SK-N-SH (cell line): ENCODE data around the gene CTCFL. TPM values are rescaled to one million over a fixed set of nuclear protein-coding genes. Genes with fewer than 3 reads are reported as not detected.

Experiments used
- CTCF ChIA-PET: fragments of 300-600, 350-600 bp; formaldehyde crosslinking; extraction: SDS; loops from one replicate; lab custom pipeline; 2021; lab: Yijun Ruan, JAX
- POLR2A ChIA-PET: fragments of 350-600 bp; sonication (Branson Sonifier 250); formaldehyde crosslinking; extraction: SDS; loops from one replicate; lab custom pipeline; 2020; ENCODE audit warnings: antibody characterized with exemption, inconsistent platforms; lab: Yijun Ruan, JAX
- DNase-seq: peaks from one replicate; pipeline ENCODE4 v3.0.0; 2012
- H2AFZ ChIP-seq: fragments of 200-600 bp; sonication (generic); 2 replicates; pipeline ENCODE4 v1.8.1; 2016; ENCODE audit warnings: antibody characterized with exemption, mild to moderate bottlenecking, low read depth
- H3F3A ChIP-seq: fragments of 200-600 bp; sonication (generic); replicated peaks from 2 replicates; pipeline ENCODE3; 2016; ENCODE audit warnings: antibody characterized with exemption, mild to moderate bottlenecking; ENCODE audit not compliant: insufficient read depth
- H3K27ac ChIP-seq, 2 experiments: fragments of 200-500 bp in 1 of 2; fragments of 200-600 bp in 1 of 2; sonication (Bioruptor generic) in 1 of 2; sonication (generic), shearing (Covaris generic) in 1 of 2; 2 replicates each; pipeline versions ENCODE4 v1.5.1 to v1.6.1; 2014 to 2016; ENCODE audit warnings: low read depth in 2 of 2, inconsistent platforms in 1 of 2, low read length in 1 of 2, mild to moderate bottlenecking in 1 of 2, mixed read lengths in 1 of 2
- H3K27me3 ChIP-seq: fragments of 200-600 bp; sonication (generic), shearing (Covaris generic); 2 replicates; pipeline ENCODE4 v1.6.1; 2016; ENCODE audit warnings: mixed run types; ENCODE audit not compliant: insufficient read depth
- H3K36me3 ChIP-seq, 2 experiments: fragments of 200-500 bp in 1 of 2; fragments of 200-600 bp in 1 of 2; sonication (Bioruptor generic) in 1 of 2; sonication (generic) in 1 of 2; replicated peaks in 1 of 2; 2 replicates each; pipeline versions ENCODE3 to v1.5.1; 2014 to 2016; ENCODE audit warnings: low read length in 1 of 2, mild to moderate bottlenecking in 1 of 2; ENCODE audit not compliant: insufficient read depth in 2 of 2, control insufficient read depth in 1 of 2
- H3K4me1 ChIP-seq, 2 experiments: fragments of 200-500 bp in 1 of 2; fragments of 200-600 bp in 1 of 2; sonication (Bioruptor generic) in 1 of 2; sonication (generic), shearing (Covaris generic) in 1 of 2; 2 replicates each; pipeline versions ENCODE4 v1.5.1 to v1.6.1; 2014 to 2016; ENCODE audit warnings: low read depth in 1 of 2, low read length in 1 of 2, mixed run types in 1 of 2; ENCODE audit not compliant: insufficient read depth in 2 of 2, control insufficient read depth in 1 of 2
- H3K4me2 ChIP-seq: fragments of 200-600 bp; sonication (generic), shearing (Covaris generic); 2 replicates; pipeline ENCODE4 v1.6.1; 2017; ENCODE audit warnings: mixed run types
- H3K4me3 ChIP-seq, 2 experiments: fragments of 200-500 bp in 1 of 2; fragments of 200-600 bp in 1 of 2; sonication (Bioruptor generic) in 1 of 2; sonication (generic), shearing (Covaris generic) in 1 of 2; 2 replicates each; pipeline versions ENCODE4 v1.5.1 to v1.8.1; 2014 to 2016; ENCODE audit warnings: low read depth in 2 of 2, inconsistent platforms in 1 of 2, low read length in 1 of 2, mild to moderate bottlenecking in 1 of 2, mixed read lengths in 1 of 2, moderate library complexity in 1 of 2
- H3K79me2 ChIP-seq: fragments of 200-600 bp; sonication (generic); 2 replicates; pipeline ENCODE4 v1.8.1; 2017; ENCODE audit warnings: mild to moderate bottlenecking; ENCODE audit not compliant: insufficient read depth
- H3K9ac ChIP-seq: fragments of 200-600 bp; sonication (generic); 2 replicates; pipeline ENCODE4 v1.6.1; 2017; ENCODE audit warnings: mixed run types
- H3K9me2 ChIP-seq: fragments of 200-600 bp; sonication (generic); 2 replicates; pipeline ENCODE4 v1.6.1; 2017; ENCODE audit warnings: mixed run types
- H3K9me3 ChIP-seq: fragments of 200-600 bp; sonication (generic); 2 replicates; pipeline ENCODE4 v1.6.1; 2017; ENCODE audit warnings: mixed run types, mild to moderate bottlenecking, moderate library complexity
- H4K20me1 ChIP-seq: fragments of 200-600 bp; sonication (generic); 2 replicates; pipeline ENCODE4 v1.6.1; 2017; ENCODE audit warnings: mild to moderate bottlenecking, mixed run types; ENCODE audit not compliant: insufficient read depth
- EP300 ChIP-seq, 2 experiments: IDR thresholded peaks; 2 replicates each; pipeline versions ENCODE4 v1.4.0 to v1.6.1; 2012; ENCODE audit warnings: borderline replicate concordance in 1 of 2, low read depth in 1 of 2, low read length in 1 of 2
- EZH2phosphoT487 ChIP-seq: fragments of 200-600 bp; sonication (generic); IDR thresholded peaks from 2 replicates; pipeline ENCODE4 v1.6.1; 2017; ENCODE audit warnings: low read depth, mixed run types, mild to moderate bottlenecking, antibody characterized with exemption, moderate library complexity, borderline replicate concordance
- FOXM1 ChIP-seq: IDR thresholded peaks from 2 replicates; pipeline ENCODE4 v1.4.0; 2012; ENCODE audit warnings: low read depth, mild to moderate bottlenecking
- GABPA ChIP-seq: IDR thresholded peaks from 2 replicates; pipeline ENCODE4 v1.4.0; 2012; ENCODE audit warnings: low read depth, mild to moderate bottlenecking
- GATA2 ChIP-seq: sonication (generic); formaldehyde crosslinking; IDR thresholded peaks from 2 replicates; pipeline ENCODE4 v1.5.0; 2020; ENCODE audit warnings: mild to moderate bottlenecking, missing genetic modification reagents
- JUND ChIP-seq: IDR thresholded peaks from 2 replicates; pipeline ENCODE4 v1.4.0; 2012
- MEF2A ChIP-seq: IDR thresholded peaks from 2 replicates; pipeline ENCODE4 v1.4.0; 2012; ENCODE audit warnings: low read depth, borderline replicate concordance
- MXI1 ChIP-seq: IDR thresholded peaks from 2 replicates; pipeline ENCODE4 v1.6.1; 2012; ENCODE audit warnings: mild to moderate bottlenecking, low read depth, low read length, improper control_type of control experiment
- RAD21 ChIP-seq: IDR thresholded peaks from 2 replicates; pipeline ENCODE4 v1.6.1; 2012; ENCODE audit warnings: mild to moderate bottlenecking, low read length
- RFX5 ChIP-seq: IDR thresholded peaks from 2 replicates; pipeline ENCODE4 v1.6.1; 2012; ENCODE audit warnings: mild to moderate bottlenecking, improper control_type of control experiment, low read length
- TAF1 ChIP-seq: IDR thresholded peaks from 2 replicates; pipeline ENCODE4 v1.6.1; 2012; ENCODE audit warnings: low read depth, mild to moderate bottlenecking, low read length, moderate library complexity, borderline replicate concordance
- TCF12 ChIP-seq: IDR thresholded peaks from 2 replicates; pipeline ENCODE4 v1.4.0; 2012
- TEAD4 ChIP-seq: IDR thresholded peaks from 2 replicates; pipeline ENCODE4 v1.4.0; 2012; ENCODE audit warnings: mild to moderate bottlenecking, borderline replicate concordance; ENCODE audit not compliant: insufficient read depth
- WGBS: methylation state at CpG from one replicate; pipeline ENCODE4 v1.1.6; 2017; ENCODE audit warnings: low lambda C conversion rate; 5-methylcytosine and 5-hydroxymethylcytosine counted together
- polyA plus RNA-seq, 3 experiments: library from polyadenylated mRNA; depleted of rRNA; stranded (reverse); fragments of >200 nt; gene quantifications; 2 replicates each; pipeline ENCODE4 v1.2.3, GENCODE V29; 2012
- TF ChIP-seq, protein P1 (sequence below): IDR thresholded peaks from 2 replicates; pipeline ENCODE4 v1.4.0; 2012; ENCODE audit warnings: low read depth, borderline replicate concordance
- TF ChIP-seq, protein P2 (sequence below): IDR thresholded peaks from 2 replicates; pipeline ENCODE4 v1.4.0; 2012; ENCODE audit warnings: low read depth, borderline replicate concordance
- TF ChIP-seq, protein P3 (sequence below): IDR thresholded peaks from 2 replicates; pipeline ENCODE4; 2012
- TF ChIP-seq, protein P4 (sequence below): fragments of 150-350 bp; IDR thresholded peaks from 2 replicates; pipeline ENCODE4 v1.6.1; 2017; ENCODE audit warnings: antibody characterized with exemption, low read length, low read depth, borderline replicate concordance
- TF ChIP-seq, protein P5 (sequence below): IDR thresholded peaks from 2 replicates; pipeline ENCODE4 v1.4.0; 2012; ENCODE audit warnings: low read depth
- TF ChIP-seq, protein P6 (sequence below): fragments of 150-350 bp; IDR thresholded peaks from 2 replicates; pipeline ENCODE4 v1.6.1; 2016; ENCODE audit warnings: mild to moderate bottlenecking, low read depth, low read length

Gene CTCFL
- polyA plus RNA-seq, 1 of the 3 experiments (the other 2 are of a cell fraction): not detected

DNA sequence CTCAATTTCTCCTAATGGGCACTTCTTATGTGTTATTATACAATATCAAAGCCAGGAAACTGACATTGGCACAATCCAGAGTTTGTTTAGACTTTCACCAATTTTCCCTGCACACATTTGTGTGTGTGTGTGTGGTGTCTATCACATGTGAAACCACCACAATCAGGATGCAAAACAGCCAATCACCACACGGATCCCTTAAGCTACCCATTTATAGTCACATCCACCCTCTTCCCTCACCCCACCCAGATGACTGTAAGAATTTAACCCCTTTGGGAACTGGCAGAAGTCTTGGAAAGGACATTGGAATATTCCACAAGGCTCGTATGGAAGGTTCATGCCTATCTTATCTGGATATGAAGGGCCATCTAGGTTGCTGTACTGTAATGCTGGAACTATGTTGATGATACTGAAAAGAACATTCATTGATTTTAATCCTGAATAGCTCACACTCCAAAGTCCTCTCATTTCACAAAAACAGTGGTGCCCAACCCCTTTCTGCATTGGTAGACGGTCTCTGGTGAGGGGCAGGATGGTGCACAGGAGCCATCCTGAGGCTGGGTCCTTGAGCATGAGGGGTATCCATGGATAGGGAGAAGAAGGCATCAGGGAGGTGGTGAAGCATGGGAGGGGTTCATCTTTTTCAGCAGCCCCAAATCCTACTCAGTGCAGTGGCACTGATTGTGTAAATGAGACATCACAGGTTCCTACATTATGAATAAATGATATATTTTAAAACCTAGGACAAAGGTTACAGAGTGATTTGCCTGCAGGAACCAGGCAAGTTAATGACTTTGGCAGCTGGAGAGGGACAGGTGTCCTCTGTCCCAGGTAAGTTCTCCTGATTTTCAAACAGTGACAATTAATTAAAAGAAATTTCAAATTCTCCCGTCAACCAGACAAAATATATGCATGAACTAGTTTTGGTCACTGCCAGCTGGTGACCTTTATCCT lies 12.1 kb upstream of the CTCFL start:
- TF ChIP-seq MXI1: no peak
- TF ChIP-seq, all 33 proteins: peak for 0
- CTCF ChIA-PET: interaction anchor here (1.4 to 1.7 kb wide), 4 partner anchors 10 to 60 kb away, joined by 3 to 4 read pairs (median 4); no protein-coding TSS in a partner anchor
- no peak for DNase-seq

DNA sequence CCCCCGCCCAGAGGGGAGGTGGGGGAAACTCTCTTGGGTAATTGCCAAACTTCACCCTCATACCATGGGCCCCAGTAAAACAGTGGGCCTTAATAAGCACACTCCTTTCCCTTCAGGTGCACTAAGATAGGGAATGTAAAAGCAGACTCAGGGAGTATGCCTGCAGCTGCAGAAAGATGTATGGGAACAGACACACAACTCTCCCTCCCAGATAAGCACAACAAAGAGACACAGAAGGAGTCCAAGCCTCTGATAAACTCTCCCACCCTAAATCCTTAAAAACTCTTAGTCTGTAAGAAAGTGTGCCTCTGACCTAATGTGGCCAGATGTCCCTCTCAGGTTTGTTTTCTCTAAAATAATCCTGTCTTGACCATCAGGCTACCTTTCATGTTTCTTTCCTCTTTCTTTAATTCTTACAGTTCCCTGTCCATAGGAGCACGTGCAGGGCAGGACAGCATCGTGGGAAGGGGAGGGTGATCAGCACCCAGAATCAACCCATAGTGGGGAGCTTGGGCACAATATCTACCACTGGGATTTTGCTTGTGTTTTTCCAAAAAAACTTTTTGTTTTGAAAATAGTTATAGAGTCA lies 11.3 kb upstream of the CTCFL start:
- H3K36me3 ChIP-seq: no peaks in the 10 kb centered on the region
- CTCF ChIA-PET: interaction anchor here (1.1 kb wide), 1 partner anchor 46 kb away, joined by 3 read pairs; no protein-coding TSS in a partner anchor
- TF ChIP-seq RAD21 (no peak), MXI1 (no peak), GABPA (no peak), TCF12 (no peak), EZH2phosphoT487 (no peak), MEF2A (no peak), FOXM1 (no peak), TAF1 (no peak), EP300 (IDR thresholded peaks at IDR 0.05; ENCODE audit: borderline replicate concordance in 1 of 2, low read depth in 1 of 2, low read length in 1 of 2) (no peak), TEAD4 (no peak), GATA2 (CRISPR knock-in tag) (no peak), RFX5 (no peak), JUND (no peak)
- TF ChIP-seq, protein P1, sequence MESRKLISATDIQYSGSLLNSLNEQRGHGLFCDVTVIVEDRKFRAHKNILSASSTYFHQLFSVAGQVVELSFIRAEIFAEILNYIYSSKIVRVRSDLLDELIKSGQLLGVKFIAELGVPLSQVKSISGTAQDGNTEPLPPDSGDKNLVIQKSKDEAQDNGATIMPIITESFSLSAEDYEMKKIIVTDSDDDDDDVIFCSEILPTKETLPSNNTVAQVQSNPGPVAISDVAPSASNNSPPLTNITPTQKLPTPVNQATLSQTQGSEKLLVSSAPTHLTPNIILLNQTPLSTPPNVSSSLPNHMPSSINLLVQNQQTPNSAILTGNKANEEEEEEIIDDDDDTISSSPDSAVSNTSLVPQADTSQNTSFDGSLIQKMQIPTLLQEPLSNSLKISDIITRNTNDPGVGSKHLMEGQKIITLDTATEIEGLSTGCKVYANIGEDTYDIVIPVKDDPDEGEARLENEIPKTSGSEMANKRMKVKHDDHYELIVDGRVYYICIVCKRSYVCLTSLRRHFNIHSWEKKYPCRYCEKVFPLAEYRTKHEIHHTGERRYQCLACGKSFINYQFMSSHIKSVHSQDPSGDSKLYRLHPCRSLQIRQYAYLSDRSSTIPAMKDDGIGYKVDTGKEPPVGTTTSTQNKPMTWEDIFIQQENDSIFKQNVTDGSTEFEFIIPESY: no peak
- TF ChIP-seq, protein P2, sequence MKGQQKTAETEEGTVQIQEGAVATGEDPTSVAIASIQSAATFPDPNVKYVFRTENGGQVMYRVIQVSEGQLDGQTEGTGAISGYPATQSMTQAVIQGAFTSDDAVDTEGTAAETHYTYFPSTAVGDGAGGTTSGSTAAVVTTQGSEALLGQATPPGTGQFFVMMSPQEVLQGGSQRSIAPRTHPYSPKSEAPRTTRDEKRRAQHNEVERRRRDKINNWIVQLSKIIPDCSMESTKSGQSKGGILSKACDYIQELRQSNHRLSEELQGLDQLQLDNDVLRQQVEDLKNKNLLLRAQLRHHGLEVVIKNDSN: no peak
- TF ChIP-seq, protein P3, sequence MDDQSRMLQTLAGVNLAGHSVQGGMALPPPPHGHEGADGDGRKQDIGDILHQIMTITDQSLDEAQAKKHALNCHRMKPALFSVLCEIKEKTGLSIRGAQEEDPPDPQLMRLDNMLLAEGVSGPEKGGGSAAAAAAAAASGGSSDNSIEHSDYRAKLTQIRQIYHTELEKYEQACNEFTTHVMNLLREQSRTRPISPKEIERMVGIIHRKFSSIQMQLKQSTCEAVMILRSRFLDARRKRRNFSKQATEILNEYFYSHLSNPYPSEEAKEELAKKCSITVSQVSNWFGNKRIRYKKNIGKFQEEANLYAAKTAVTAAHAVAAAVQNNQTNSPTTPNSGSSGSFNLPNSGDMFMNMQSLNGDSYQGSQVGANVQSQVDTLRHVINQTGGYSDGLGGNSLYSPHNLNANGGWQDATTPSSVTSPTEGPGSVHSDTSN: no peak
- TF ChIP-seq, protein P4, sequence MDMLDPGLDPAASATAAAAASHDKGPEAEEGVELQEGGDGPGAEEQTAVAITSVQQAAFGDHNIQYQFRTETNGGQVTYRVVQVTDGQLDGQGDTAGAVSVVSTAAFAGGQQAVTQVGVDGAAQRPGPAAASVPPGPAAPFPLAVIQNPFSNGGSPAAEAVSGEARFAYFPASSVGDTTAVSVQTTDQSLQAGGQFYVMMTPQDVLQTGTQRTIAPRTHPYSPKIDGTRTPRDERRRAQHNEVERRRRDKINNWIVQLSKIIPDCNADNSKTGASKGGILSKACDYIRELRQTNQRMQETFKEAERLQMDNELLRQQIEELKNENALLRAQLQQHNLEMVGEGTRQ: no peak
- TF ChIP-seq, protein P5, sequence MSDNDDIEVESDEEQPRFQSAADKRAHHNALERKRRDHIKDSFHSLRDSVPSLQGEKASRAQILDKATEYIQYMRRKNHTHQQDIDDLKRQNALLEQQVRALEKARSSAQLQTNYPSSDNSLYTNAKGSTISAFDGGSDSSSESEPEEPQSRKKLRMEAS: no peak
- TF ChIP-seq, protein P6, sequence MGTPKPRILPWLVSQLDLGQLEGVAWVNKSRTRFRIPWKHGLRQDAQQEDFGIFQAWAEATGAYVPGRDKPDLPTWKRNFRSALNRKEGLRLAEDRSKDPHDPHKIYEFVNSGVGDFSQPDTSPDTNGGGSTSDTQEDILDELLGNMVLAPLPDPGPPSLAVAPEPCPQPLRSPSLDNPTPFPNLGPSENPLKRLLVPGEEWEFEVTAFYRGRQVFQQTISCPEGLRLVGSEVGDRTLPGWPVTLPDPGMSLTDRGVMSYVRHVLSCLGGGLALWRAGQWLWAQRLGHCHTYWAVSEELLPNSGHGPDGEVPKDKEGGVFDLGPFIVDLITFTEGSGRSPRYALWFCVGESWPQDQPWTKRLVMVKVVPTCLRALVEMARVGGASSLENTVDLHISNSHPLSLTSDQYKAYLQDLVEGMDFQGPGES: no peak

More for the DNA sequence above, 12.1 kb upstream of the CTCFL start:
- 0% methylated on average over 4 of the region's 4 CpGs for WGBS
- H3K9ac ChIP-seq: no peak overlapping the region
- H4K20me1 ChIP-seq: no peaks in the 10 kb centered on the region
- H3K36me3 ChIP-seq: no peaks in the 10 kb centered on the region
- H3K9me2 ChIP-seq: no peaks in the 10 kb centered on the region
- no peaks in the 10 kb centered on the region for H3K27me3 ChIP-seq
- POLR2A ChIA-PET: no interaction called here
- H3K4me2 ChIP-seq: no peak overlapping the region
- H3K9me3 ChIP-seq: no peaks in the 10 kb centered on the region
- no peaks in the 10 kb centered on the region for H3F3A ChIP-seq
- H3K27ac ChIP-seq: no peak overlapping the region
- H3K4me1 ChIP-seq: peaks cover 0 to 9% of the 10 kb centered on the region in 2 experiments; a peak in 1 of 4 replicates
- no peak overlapping the region for H3K4me3 ChIP-seq
- no peak overlapping the region for H2AFZ ChIP-seq
- H3K79me2 ChIP-seq: no peaks in the 10 kb centered on the region

More for the DNA sequence above, 11.3 kb upstream of the CTCFL start:
- POLR2A ChIA-PET: no interaction called here
- no peak overlapping the region for H3K4me3 ChIP-seq
- H3K9me3 ChIP-seq: no peaks in the 10 kb centered on the region
- no peaks in the 10 kb centered on the region for H3F3A ChIP-seq
- WGBS: 5% methylated on average over 3 of the region's 3 CpGs
- H3K9me2 ChIP-seq: no peaks in the 10 kb centered on the region
- H3K4me1 ChIP-seq: peaks cover 0 to 5% of the 10 kb centered on the region in 2 experiments; a peak in 1 of 4 replicates
- H3K79me2 ChIP-seq: no peaks in the 10 kb centered on the region
- H3K4me2 ChIP-seq: no peak overlapping the region
- no peak overlapping the region for H3K27ac ChIP-seq
- H4K20me1 ChIP-seq: no peaks in the 10 kb centered on the region
- no peak overlapping the region for H3K9ac ChIP-seq
- no peak for DNase-seq
- no peak overlapping the region for H2AFZ ChIP-seq
- H3K27me3 ChIP-seq: no peaks in the 10 kb centered on the region
